HepG2 (cell line): ENCODE measurements around the gene UBALD1. TPM values are rescaled to one million over a fixed set of nuclear protein-coding genes. Genes with fewer than 3 reads are reported as not detected.
A peak's percentile ranks its signal among the peaks of the same experiment; 100 is the strongest.

ENCODE experiments used
- DMAP1 ChIP-seq: IDR thresholded peaks from 2 replicates; pipeline ENCODE4 v1.6.1; 2016
- KLF6 ChIP-seq: IDR thresholded peaks from 2 replicates; pipeline ENCODE4 v1.8.0; 2016; ENCODE audit warnings: missing biosample characterization, missing genetic modification reagents
- MBD4 ChIP-seq: IDR thresholded peaks from 2 replicates; pipeline ENCODE4 v1.6.1; 2012; ENCODE audit warnings: low read length, inconsistent platforms, borderline replicate concordance
- PAF1 ChIP-seq: IDR thresholded peaks from 2 replicates; pipeline ENCODE4 v1.6.1; 2016; ENCODE audit warnings: missing genetic modification reagents, missing compliant biosample characterization
- REPIN1 ChIP-seq: sonication (generic); formaldehyde crosslinking; IDR thresholded peaks from 2 replicates; pipeline ENCODE4 v1.8.0; 2022; ENCODE audit warnings: missing genetic modification reagents, low read depth, mild to moderate bottlenecking, borderline replicate concordance
- ZMAT3 ChIP-seq: sonication (generic); formaldehyde crosslinking; conservative IDR thresholded peaks from 2 replicates; pipeline ENCODE4 v1.7.0; 2021; ENCODE audit warnings: missing genetic modification reagents
- ZNF264 ChIP-seq: sonication (generic); formaldehyde crosslinking; IDR thresholded peaks from 2 replicates; pipeline ENCODE4 v1.4.0; 2020; ENCODE audit warnings: missing genetic modification reagents
- polyA plus RNA-seq, 8 experiments: library from polyadenylated mRNA; depleted of rRNA in 3 of 8; stranded (reverse) in 7 of 8; unstranded in 1 of 8; fragments of >200 nt; fragmentation: Illumina TruSeq in 4 of 8; extraction: Trizol in 4 of 8; gene quantifications; 2 replicates each; pipeline versions ENCODE4 v1.2.1 to v1.2.3, GENCODE V29; 2011 to 2016; ENCODE audit warnings: low read depth in 4 of 8, missing spikeins in 1 of 8, mixed read lengths in 1 of 8; ENCODE audit not compliant: insufficient read depth in 1 of 8
- total RNA-seq, 5 experiments: library from RNA; depleted of rRNA; stranded (reverse); fragments of >200 nt; fragmentation: Illumina TruSeq; extraction: Trizol; gene quantifications; 2 replicates each; pipeline ENCODE4 v1.2.3, GENCODE V29; 2016; ENCODE audit warnings: low read depth in 1 of 5
- TF ChIP-seq, protein P1 (sequence below): sonication (generic); formaldehyde crosslinking; conservative IDR thresholded peaks from 2 replicates; pipeline ENCODE4 v1.8.1; 2023; ENCODE audit warnings: missing genetic modification reagents
- TF ChIP-seq, protein P2 (sequence below): sonication (generic); formaldehyde crosslinking; IDR thresholded peaks from 2 replicates; pipeline ENCODE4 v1.8.1; 2022; ENCODE audit warnings: low read depth, mild to moderate bottlenecking, missing genetic modification reagents
- TF ChIP-seq, protein P3 (sequence below): sonication (generic); formaldehyde crosslinking; IDR thresholded peaks from 2 replicates; pipeline ENCODE4 v1.5.0; 2020; ENCODE audit warnings: missing genetic modification reagents
- TF ChIP-seq, protein P4 (sequence below): sonication (generic); formaldehyde crosslinking; IDR thresholded peaks from 2 replicates; pipeline ENCODE4 v1.8.1; 2023; ENCODE audit warnings: mild to moderate bottlenecking, inconsistent platforms, moderate library complexity, missing genetic modification reagents, borderline replicate concordance
- TF ChIP-seq, protein P5 (sequence below), 2 experiments: sonication (generic) in 1 of 2; formaldehyde crosslinking in 1 of 2; IDR thresholded peaks; 2 replicates each; pipeline versions ENCODE4 v1.4.0 to v1.6.1; 2016 to 2020; ENCODE audit warnings: borderline replicate concordance in 1 of 2, low read depth in 1 of 2, mild to moderate bottlenecking in 1 of 2, missing genetic modification reagents in 1 of 2
- TF ChIP-seq, protein P6 (sequence below): sonication (generic); formaldehyde crosslinking; IDR thresholded peaks from 2 replicates; pipeline ENCODE4 v1.4.0; 2020; ENCODE audit warnings: mild to moderate bottlenecking, low read depth, missing genetic modification reagents

UBALD1 gene
- total and polyA plus RNA-seq, 2 of the 13 experiments (the other 11 are each of a cell fraction or from before 2014, with no cell fraction given): 6.8 to 12.3 TPM

DNA sequence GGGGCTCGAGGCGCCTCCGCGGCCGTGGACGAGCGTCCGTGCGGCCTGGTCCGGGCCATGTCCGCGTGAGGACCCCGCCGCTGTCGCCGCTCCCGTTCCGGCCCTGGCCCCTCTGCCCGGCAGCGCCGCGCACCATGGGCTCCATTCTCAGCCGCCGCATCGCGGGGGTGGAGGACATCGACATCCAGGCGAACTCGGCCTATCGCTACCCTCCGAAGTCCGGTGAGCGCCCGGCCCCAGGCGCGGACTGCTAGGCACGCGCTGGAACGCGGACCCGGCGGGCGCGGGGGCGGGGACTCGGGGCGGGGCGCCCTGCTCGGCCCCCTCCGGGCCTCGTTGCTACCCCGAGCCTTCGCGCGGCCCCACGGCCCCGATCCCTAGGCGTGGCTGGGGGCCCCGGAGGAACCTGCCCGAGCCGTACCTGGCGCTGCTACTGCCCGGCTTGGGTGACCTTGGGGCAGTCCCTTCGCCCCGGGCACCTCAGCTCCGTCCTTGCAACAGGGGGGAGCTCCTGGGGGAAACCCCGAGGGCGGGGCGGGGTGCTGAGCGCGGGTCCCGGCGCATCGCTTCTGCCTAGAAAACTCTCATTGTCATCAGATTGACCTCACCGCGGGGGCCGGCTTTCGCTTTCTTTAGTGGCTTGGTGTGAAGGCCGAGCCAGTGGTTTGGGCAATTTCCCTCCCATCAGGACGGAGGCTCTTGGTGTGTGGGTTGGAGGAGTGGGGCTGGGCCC, 10.3 kb upstream of the UBALD1 start (continued):
- TF ChIP-seq, protein P1, sequence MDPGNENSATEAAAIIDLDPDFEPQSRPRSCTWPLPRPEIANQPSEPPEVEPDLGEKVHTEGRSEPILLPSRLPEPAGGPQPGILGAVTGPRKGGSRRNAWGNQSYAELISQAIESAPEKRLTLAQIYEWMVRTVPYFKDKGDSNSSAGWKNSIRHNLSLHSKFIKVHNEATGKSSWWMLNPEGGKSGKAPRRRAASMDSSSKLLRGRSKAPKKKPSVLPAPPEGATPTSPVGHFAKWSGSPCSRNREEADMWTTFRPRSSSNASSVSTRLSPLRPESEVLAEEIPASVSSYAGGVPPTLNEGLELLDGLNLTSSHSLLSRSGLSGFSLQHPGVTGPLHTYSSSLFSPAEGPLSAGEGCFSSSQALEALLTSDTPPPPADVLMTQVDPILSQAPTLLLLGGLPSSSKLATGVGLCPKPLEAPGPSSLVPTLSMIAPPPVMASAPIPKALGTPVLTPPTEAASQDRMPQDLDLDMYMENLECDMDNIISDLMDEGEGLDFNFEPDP (CRISPR knock-in tag): no peak
- TF ChIP-seq, protein P2, sequence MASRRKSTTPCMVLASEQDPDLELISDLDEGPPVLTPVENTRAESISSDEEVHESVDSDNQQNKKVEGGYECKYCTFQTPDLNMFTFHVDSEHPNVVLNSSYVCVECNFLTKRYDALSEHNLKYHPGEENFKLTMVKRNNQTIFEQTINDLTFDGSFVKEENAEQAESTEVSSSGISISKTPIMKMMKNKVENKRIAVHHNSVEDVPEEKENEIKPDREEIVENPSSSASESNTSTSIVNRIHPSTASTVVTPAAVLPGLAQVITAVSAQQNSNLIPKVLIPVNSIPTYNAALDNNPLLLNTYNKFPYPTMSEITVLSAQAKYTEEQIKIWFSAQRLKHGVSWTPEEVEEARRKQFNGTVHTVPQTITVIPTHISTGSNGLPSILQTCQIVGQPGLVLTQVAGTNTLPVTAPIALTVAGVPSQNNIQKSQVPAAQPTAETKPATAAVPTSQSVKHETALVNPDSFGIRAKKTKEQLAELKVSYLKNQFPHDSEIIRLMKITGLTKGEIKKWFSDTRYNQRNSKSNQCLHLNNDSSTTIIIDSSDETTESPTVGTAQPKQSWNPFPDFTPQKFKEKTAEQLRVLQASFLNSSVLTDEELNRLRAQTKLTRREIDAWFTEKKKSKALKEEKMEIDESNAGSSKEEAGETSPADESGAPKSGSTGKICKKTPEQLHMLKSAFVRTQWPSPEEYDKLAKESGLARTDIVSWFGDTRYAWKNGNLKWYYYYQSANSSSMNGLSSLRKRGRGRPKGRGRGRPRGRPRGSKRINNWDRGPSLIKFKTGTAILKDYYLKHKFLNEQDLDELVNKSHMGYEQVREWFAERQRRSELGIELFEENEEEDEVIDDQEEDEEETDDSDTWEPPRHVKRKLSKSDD (CRISPR knock-in tag): no peak; the same call in 1 of the 2 replicates
- TF ChIP-seq, protein P3, sequence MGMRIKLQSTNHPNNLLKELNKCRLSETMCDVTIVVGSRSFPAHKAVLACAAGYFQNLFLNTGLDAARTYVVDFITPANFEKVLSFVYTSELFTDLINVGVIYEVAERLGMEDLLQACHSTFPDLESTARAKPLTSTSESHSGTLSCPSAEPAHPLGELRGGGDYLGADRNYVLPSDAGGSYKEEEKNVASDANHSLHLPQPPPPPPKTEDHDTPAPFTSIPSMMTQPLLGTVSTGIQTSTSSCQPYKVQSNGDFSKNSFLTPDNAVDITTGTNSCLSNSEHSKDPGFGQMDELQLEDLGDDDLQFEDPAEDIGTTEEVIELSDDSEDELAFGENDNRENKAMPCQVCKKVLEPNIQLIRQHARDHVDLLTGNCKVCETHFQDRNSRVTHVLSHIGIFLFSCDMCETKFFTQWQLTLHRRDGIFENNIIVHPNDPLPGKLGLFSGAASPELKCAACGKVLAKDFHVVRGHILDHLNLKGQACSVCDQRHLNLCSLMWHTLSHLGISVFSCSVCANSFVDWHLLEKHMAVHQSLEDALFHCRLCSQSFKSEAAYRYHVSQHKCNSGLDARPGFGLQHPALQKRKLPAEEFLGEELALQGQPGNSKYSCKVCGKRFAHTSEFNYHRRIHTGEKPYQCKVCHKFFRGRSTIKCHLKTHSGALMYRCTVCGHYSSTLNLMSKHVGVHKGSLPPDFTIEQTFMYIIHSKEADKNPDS (CRISPR knock-in tag): no peak
- no peak for TF ChIP-seq ZNF264 (CRISPR knock-in tag)
- 0 out of 2 replicates have a peak, but pooled peaks have one; percentile 10 for TF ChIP-seq REPIN1
- TF ChIP-seq, protein P4, sequence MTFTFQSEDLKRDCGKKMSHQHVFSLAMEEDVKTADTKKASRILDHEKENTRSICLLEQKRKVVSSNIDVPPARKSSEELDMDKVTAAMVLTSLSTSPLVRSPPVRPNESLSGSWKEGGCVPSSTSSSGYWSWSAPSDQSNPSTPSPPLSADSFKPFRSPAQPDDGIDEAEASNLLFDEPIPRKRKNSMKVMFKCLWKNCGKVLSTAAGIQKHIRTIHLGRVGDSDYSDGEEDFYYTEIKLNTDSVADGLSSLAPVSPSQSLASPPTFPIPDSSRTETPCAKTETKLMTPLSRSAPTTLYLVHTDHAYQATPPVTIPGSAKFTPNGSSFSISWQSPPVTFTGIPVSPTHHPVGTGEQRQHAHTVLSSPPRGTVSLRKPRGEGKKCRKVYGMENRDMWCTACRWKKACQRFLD (CRISPR knock-in tag): no peak
- TF ChIP-seq PAF1 (CRISPR knock-in tag): no peak
- TF ChIP-seq MBD4: no peak
- no peak; the same call in none of the 2 replicates for TF ChIP-seq KLF6 (CRISPR knock-in tag)
- TF ChIP-seq, protein P5, sequence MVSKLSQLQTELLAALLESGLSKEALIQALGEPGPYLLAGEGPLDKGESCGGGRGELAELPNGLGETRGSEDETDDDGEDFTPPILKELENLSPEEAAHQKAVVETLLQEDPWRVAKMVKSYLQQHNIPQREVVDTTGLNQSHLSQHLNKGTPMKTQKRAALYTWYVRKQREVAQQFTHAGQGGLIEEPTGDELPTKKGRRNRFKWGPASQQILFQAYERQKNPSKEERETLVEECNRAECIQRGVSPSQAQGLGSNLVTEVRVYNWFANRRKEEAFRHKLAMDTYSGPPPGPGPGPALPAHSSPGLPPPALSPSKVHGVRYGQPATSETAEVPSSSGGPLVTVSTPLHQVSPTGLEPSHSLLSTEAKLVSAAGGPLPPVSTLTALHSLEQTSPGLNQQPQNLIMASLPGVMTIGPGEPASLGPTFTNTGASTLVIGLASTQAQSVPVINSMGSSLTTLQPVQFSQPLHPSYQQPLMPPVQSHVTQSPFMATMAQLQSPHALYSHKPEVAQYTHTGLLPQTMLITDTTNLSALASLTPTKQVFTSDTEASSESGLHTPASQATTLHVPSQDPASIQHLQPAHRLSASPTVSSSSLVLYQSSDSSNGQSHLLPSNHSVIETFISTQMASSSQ (IDR thresholded peaks at IDR 0.05; ENCODE audit: low read depth): no peak
- TF ChIP-seq, protein P5 (CRISPR knock-in tag; IDR thresholded peaks at IDR 0.05; ENCODE audit: borderline replicate concordance): 0 out of 2 replicates have a peak, but pooled peaks have one; percentile 35
- no peak; the same call in 1 of the 2 replicates for TF ChIP-seq ZMAT3 (CRISPR knock-in tag)
- TF ChIP-seq DMAP1 (CRISPR knock-in tag): peak; percentile 82; the same call in 1 of the 2 replicates
- TF ChIP-seq, protein P6, sequence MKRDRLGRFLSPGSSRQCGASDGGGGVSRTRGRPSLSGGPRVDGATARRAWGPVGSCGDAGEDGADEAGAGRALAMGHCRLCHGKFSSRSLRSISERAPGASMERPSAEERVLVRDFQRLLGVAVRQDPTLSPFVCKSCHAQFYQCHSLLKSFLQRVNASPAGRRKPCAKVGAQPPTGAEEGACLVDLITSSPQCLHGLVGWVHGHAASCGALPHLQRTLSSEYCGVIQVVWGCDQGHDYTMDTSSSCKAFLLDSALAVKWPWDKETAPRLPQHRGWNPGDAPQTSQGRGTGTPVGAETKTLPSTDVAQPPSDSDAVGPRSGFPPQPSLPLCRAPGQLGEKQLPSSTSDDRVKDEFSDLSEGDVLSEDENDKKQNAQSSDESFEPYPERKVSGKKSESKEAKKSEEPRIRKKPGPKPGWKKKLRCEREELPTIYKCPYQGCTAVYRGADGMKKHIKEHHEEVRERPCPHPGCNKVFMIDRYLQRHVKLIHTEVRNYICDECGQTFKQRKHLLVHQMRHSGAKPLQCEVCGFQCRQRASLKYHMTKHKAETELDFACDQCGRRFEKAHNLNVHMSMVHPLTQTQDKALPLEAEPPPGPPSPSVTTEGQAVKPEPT (CRISPR knock-in tag): peak; percentile 49; the same call in 1 of the 2 replicates
